Mesendoderm (in vitro differentiated cells): ENCODE results near the gene TRIP10.
A peak's percentile ranks its signal among the peaks of the same experiment; 100 is the strongest.

Source experiments
- DNase-seq: peaks from one replicate; pipeline ENCODE4 v3.0.0; 2013
- H2AK5ac ChIP-seq: 2 replicates; pipeline ENCODE4 v1.6.1; 2013; ENCODE audit warnings: low read length, inconsistent platforms
- H2BK120ac ChIP-seq: 2 replicates; pipeline ENCODE4 v1.6.1; 2013; ENCODE audit warnings: low read depth, mild to moderate bottlenecking, low read length, moderate library complexity, mixed read lengths
- H2BK15ac ChIP-seq: replicated peaks from 2 replicates; pipeline ENCODE4 v1.6.1; 2013; ENCODE audit warnings: low read depth, mild to moderate bottlenecking, moderate library complexity
- H2BK5ac ChIP-seq: 2 replicates; pipeline ENCODE4 v1.6.1; 2013; ENCODE audit warnings: low read length, inconsistent platforms
- H3K18ac ChIP-seq: 2 replicates; pipeline ENCODE4 v1.6.1; 2013; ENCODE audit warnings: mild to moderate bottlenecking, low read length, mixed read lengths
- H3K23ac ChIP-seq: one replicate; pipeline ENCODE4 v1.6.1; 2013; ENCODE audit warnings: low read length
- H3K27ac ChIP-seq: 2 replicates; pipeline ENCODE4 v1.5.1; 2013; ENCODE audit warnings: low read depth, mild to moderate bottlenecking, inconsistent platforms, low read length, moderate library complexity
- H3K27me3 ChIP-seq: 2 replicates; pipeline ENCODE4 v1.6.1; 2013; ENCODE audit warnings: low read length, control low read depth, mild to moderate bottlenecking, inconsistent platforms; ENCODE audit not compliant: insufficient read depth, poor library complexity
- H3K36me3 ChIP-seq: 2 replicates; pipeline ENCODE4 v1.6.1; 2013; ENCODE audit warnings: low read length, inconsistent platforms; ENCODE audit not compliant: control insufficient read depth, insufficient read depth
- H3K4ac ChIP-seq: one replicate; pipeline ENCODE4 v1.6.1; 2013; ENCODE audit warnings: low read depth, mild to moderate bottlenecking, low read length, moderate library complexity
- H3K4me1 ChIP-seq: 2 replicates; pipeline ENCODE4 v1.6.1; 2013; ENCODE audit warnings: low read depth, low read length, inconsistent platforms; ENCODE audit not compliant: control insufficient read depth
- H3K4me2 ChIP-seq: 2 replicates; pipeline ENCODE4 v1.6.1; 2013; ENCODE audit warnings: low read length
- H3K4me3 ChIP-seq: 2 replicates; pipeline ENCODE4 v1.5.1; 2013; ENCODE audit warnings: mild to moderate bottlenecking, low read length
- H3K56ac ChIP-seq: one replicate; pipeline ENCODE4 v1.6.1; 2013; ENCODE audit warnings: low read length
- H3K79me1 ChIP-seq: 2 replicates; pipeline ENCODE4 v1.6.1; 2013; ENCODE audit warnings: low read length, inconsistent platforms
- H3K79me2 ChIP-seq: 2 replicates; pipeline ENCODE4 v1.6.1; 2013; ENCODE audit warnings: mild to moderate bottlenecking, low read length; ENCODE audit not compliant: control insufficient read depth, insufficient read depth
- H3K9ac ChIP-seq: 2 replicates; pipeline ENCODE4 v1.6.1; 2013; ENCODE audit warnings: low read length, inconsistent platforms
- H4K5ac ChIP-seq: one replicate; pipeline ENCODE4 v1.6.1; 2013; ENCODE audit warnings: low read length
- H4K8ac ChIP-seq: one replicate; pipeline ENCODE4 v1.6.1; 2013; ENCODE audit warnings: low read depth, mild to moderate bottlenecking, control low read depth, low read length, moderate library complexity
- WGBS: extraction: QIAGEN DNeasy Blood & Tissue Kit; methylation state at CpG from one replicate; pipeline ENCODE4 v1.1.7; 2013; ENCODE audit warnings: low lambda C conversion rate, missing lambda C conversion rate; ENCODE audit not compliant: insufficient coverage; ENCODE audit errors: extremely low coverage; 5-methylcytosine and 5-hydroxymethylcytosine counted together

TRIP10 gene

GRCh38 chr19:6717036-6717435 is 22.4 kb upstream of the TRIP10 start:
- Histone ChIP-seq H3K23ac (no peak overlapping the region), H4K8ac (no peak overlapping the region), H3K18ac (no peak overlapping the region), H3K4me3 (no peak overlapping the region), H3K4ac (no peak overlapping the region), H2BK15ac (no peak overlapping the region), H3K27me3 (no peaks in the 10 kb centered on the region), H2BK5ac (no peak overlapping the region), H4K5ac (no peak overlapping the region), H2AK5ac (no peak overlapping the region), H3K27ac (no peak overlapping the region), H3K56ac (no peak overlapping the region), H3K79me2 (no peaks in the 10 kb centered on the region), H3K36me3 (no peaks in the 10 kb centered on the region), H3K9ac (no peak overlapping the region), H3K79me1 (peaks cover 2% of the 10 kb centered on the region), H2BK120ac (no peak overlapping the region), H3K4me1 (no peaks in the 10 kb centered on the region), H3K4me2 (no peak overlapping the region)
- peak; percentile 54 for DNase-seq
- no CpG with 5 or more reads among the region's 10 CpGs for WGBS

GRCh38 chr19:6717441-6717971 is 22.0 kb upstream of the TRIP10 start:
- Histone ChIP-seq H2BK5ac (no peak overlapping the region), H3K36me3 (no peaks in the 10 kb centered on the region), H3K4me1 (no peaks in the 10 kb centered on the region), H3K9ac (no peak overlapping the region), H4K8ac (no peak overlapping the region), H2BK15ac (no peak overlapping the region), H3K4me3 (no peak overlapping the region), H3K56ac (no peak overlapping the region), H3K79me2 (no peaks in the 10 kb centered on the region), H4K5ac (no peak overlapping the region), H3K27me3 (no peaks in the 10 kb centered on the region), H3K79me1 (peaks cover 2% of the 10 kb centered on the region), H3K27ac (no peak overlapping the region), H3K23ac (no peak overlapping the region), H2BK120ac (no peak overlapping the region), H3K4ac (no peak overlapping the region), H3K4me2 (no peak overlapping the region), H3K18ac (no peak overlapping the region), H2AK5ac (no peak overlapping the region)
- peak; percentile 66 for DNase-seq
- WGBS: 100% methylated on average over 2 of the region's 4 CpGs

GRCh38 chr19:6718111-6718740 is 21.3 kb upstream of the TRIP10 start:
- H3K79me1 ChIP-seq: peaks cover 2% of the 10 kb centered on the region
- H3K4me1 ChIP-seq: no peaks in the 10 kb centered on the region
- H4K5ac ChIP-seq: no peak overlapping the region
- WGBS: no CpG with 5 or more reads among the region's 23 CpGs
- no peak overlapping the region for H3K18ac ChIP-seq
- peak overlapping the region; percentile 39 for H3K56ac ChIP-seq
- H2BK120ac ChIP-seq: no peak overlapping the region
- H3K4me2 ChIP-seq: no peak overlapping the region
- no peaks in the 10 kb centered on the region for H3K27me3 ChIP-seq
- no peak overlapping the region for H3K23ac ChIP-seq
- no peaks in the 10 kb centered on the region for H3K36me3 ChIP-seq
- H3K79me2 ChIP-seq: no peaks in the 10 kb centered on the region
- H4K8ac ChIP-seq: no peak overlapping the region
- H2BK5ac ChIP-seq: no peak overlapping the region
- H2AK5ac ChIP-seq: no peak overlapping the region
- H3K27ac ChIP-seq: no peak overlapping the region
- no peak overlapping the region for H3K4ac ChIP-seq
- no peak for DNase-seq
- no peak overlapping the region for H3K9ac ChIP-seq
- no peak overlapping the region for H2BK15ac ChIP-seq
- no peak overlapping the region for H3K4me3 ChIP-seq

DNA sequence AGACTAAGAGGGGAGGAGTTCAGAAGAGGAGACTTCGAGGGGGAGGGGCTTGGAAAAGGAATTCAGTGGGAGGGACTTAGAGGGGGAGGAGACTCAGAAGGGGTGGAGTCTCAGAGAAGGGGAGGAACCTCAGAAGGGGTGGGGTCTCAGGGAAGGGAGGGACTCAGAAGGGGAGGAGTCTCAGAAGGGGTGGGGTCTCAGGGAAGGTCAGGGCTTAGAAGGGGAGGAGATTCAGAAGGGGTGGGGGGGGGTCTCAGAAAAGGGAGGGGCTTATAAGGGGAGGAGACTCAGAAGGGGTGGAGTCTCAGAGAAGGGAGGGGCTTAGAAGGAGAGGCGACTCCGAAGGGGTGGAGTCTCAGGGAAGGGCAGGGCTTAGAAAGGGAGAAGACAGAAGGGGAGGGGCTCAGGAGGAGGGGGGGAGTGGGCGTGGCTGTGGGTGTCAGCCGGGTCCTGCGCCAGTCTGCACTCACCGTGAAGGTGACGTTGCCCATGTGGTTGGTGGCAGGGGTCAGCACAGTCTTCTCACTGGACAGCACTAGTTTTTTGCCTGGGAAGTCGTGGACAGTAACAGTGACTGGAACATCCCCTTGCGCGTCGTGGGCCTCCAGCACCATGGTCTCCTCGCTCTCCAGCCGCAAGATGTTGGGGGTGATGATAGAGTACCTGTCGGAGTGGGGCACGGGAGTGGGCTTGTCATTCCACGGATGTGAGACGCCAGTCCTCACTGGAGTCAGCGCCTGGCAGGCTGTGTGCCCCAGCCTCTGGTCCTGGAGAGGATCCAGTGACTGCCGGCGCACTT is 20.5 kb upstream of the TRIP10 start:
- Histone ChIP-seq H3K4me3 (no peak overlapping the region), H4K5ac (no peak overlapping the region), H2BK15ac (no peak overlapping the region), H3K4me2 (no peak overlapping the region), H2BK120ac (no peak overlapping the region), H4K8ac (no peak overlapping the region), H3K79me1 (peaks cover 2% of the 10 kb centered on the region), H3K23ac (no peak overlapping the region), H3K36me3 (no peaks in the 10 kb centered on the region), H3K4me1 (no peaks in the 10 kb centered on the region), H3K27ac (no peak overlapping the region), H3K27me3 (no peaks in the 10 kb centered on the region), H3K18ac (no peak overlapping the region), H3K56ac (no peak overlapping the region), H2BK5ac (no peak overlapping the region), H2AK5ac (no peak overlapping the region), H3K4ac (no peak overlapping the region), H3K9ac (no peak overlapping the region), H3K79me2 (no peaks in the 10 kb centered on the region)
- DNase-seq: peak; percentile 84
- WGBS: no CpG with 5 or more reads among the region's 21 CpGs

GRCh38 chr19:6719540-6719861 is 20.0 kb upstream of the TRIP10 start:
- Histone ChIP-seq H3K4me3 (no peak overlapping the region), H3K4me1 (no peaks in the 10 kb centered on the region), H4K5ac (no peak overlapping the region), H2BK5ac (no peak overlapping the region), H3K56ac (no peak overlapping the region), H2BK120ac (no peak overlapping the region), H2BK15ac (no peak overlapping the region), H4K8ac (no peak overlapping the region), H3K4me2 (no peak overlapping the region), H3K27me3 (no peaks in the 10 kb centered on the region), H3K79me1 (peaks cover 2% of the 10 kb centered on the region), H3K4ac (no peak overlapping the region), H3K23ac (no peak overlapping the region), H3K18ac (no peak overlapping the region), H3K27ac (no peak overlapping the region), H3K9ac (no peak overlapping the region), H3K36me3 (no peaks in the 10 kb centered on the region), H3K79me2 (no peaks in the 10 kb centered on the region), H2AK5ac (no peak overlapping the region)
- no peak for DNase-seq
- 100% methylated on average over 2 of the region's 6 CpGs for WGBS
